HepG2 (cell line): Measurements from ENCODE around the gene RYR2.

Experiments used
- POLR2A ChIP-seq, 2 experiments: IDR thresholded peaks; 2 replicates each; pipeline ENCODE4 v1.6.1; 2011; ENCODE audit warnings: low read depth in 2 of 2, low read length in 2 of 2, mild to moderate bottlenecking in 1 of 2, moderate library complexity in 1 of 2; ENCODE audit not compliant: insufficient read depth in 1 of 2
- SMC3 ChIP-seq: IDR thresholded peaks from 2 replicates; pipeline ENCODE4 v1.6.1; 2011; ENCODE audit warnings: low read length, improper control_type of control experiment
- TGIF2 ChIP-seq: IDR thresholded peaks from 2 replicates; pipeline ENCODE4 v1.6.1; 2016; ENCODE audit warnings: control low read depth, missing compliant biosample characterization

DNA sequence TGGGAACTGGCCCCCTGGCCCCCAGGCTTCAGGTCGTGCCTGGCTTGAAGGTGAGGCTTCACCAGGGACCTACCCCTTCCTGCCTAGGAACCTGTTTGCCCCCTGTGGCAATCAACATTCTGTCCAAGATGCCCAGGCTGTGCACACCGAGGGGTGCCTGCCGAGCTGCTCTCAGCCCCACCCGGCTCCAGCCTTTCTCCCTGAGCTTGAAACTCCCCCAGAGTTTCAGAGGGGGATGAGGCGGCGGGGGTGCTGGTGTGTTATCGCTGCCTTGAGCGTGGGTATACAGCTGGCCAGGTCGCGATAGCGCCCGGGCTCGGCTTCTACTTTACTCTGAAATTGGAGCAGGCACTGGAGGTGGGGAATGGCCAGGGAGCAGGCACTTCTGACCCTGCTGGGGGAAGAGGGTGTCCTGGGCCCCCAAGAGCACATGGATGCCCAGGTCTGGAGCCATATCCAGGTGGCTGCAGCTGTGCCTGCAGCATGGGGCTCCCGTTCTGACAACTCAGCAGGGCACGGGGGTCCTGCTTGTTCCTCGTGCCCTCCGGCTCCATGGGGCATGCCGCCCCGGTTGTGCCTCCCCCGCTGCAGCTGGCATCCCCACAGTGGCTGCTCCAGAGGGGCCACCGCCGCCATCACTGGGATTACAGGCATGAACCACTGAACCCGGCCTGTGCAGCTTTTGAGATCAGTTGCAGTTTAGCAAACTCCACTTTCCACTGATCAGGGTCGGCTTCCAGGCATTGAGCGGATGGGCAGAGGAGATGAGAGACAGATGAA lies 29.8 kb downstream of the RYR2 start:
- TF ChIP-seq POLR2A (IDR thresholded peaks at IDR 0.05; ENCODE audit: insufficient read depth in 1 of 2, low read depth in 2 of 2, low read length in 2 of 2) (no peak), SMC3 (no peak), TGIF2 (CRISPR knock-in tag) (no peak)
